HG03469 (cell line): ENCODE results near the gene USP35.
A peak's percentile ranks its signal among the peaks of the same experiment; 100 is the strongest.

Experiments used
- ATAC-seq: cut with Tn5 transposase; IDR thresholded peaks from one replicate; pipeline ENCODE4 v1.9.1; 2021; ENCODE audit warnings: mild to moderate bottlenecking, moderate library complexity, moderate number of reproducible peaks; ENCODE audit not compliant: unreplicated experiment

The USP35 gene, protein sequence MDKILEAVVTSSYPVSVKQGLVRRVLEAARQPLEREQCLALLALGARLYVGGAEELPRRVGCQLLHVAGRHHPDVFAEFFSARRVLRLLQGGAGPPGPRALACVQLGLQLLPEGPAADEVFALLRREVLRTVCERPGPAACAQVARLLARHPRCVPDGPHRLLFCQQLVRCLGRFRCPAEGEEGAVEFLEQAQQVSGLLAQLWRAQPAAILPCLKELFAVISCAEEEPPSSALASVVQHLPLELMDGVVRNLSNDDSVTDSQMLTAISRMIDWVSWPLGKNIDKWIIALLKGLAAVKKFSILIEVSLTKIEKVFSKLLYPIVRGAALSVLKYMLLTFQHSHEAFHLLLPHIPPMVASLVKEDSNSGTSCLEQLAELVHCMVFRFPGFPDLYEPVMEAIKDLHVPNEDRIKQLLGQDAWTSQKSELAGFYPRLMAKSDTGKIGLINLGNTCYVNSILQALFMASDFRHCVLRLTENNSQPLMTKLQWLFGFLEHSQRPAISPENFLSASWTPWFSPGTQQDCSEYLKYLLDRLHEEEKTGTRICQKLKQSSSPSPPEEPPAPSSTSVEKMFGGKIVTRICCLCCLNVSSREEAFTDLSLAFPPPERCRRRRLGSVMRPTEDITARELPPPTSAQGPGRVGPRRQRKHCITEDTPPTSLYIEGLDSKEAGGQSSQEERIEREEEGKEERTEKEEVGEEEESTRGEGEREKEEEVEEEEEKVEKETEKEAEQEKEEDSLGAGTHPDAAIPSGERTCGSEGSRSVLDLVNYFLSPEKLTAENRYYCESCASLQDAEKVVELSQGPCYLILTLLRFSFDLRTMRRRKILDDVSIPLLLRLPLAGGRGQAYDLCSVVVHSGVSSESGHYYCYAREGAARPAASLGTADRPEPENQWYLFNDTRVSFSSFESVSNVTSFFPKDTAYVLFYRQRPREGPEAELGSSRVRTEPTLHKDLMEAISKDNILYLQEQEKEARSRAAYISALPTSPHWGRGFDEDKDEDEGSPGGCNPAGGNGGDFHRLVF

DNA sequence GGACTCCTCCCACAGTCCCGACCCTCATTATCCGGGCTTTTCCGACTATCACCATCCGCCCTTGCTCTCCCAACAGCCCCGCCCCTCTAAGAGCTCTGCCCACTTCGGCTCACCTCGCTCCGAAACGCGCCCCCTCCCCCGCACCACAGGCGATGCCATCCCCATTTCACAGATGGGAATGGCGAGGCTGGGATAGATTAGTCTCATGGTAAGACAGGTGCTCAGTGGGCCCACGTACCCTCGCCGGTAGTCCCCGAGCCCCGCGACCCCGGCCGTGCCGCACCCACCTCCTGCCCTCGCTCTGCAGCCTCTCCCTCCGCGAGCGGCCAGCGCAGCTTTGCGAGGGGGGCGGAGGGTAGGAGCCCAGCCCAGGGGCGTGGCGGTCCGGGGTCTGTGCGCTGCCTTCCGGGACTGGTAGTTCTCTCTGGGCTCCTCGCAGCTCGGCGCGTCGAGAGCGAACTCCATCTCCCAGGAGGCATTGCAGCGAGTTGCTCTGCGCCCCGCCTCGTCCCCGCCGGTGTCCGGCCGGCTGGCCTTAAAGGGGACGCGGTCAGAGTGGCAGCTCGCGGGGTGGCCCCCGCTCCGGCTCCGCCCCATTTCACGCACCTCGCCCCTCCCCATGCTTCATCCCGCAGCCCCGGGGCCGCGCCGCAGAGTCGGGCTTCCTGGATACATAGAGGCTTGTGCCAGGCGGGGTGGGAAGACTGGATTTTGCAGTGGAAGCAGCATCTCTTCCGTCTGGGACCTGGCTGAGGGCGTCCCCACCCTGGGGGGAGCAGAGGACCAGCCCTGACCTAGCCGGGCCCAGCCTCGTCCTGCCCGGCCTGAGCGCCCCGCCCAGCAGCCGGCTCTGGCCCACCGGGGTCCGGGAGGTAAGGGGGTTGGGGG is at the start of gene USP35, which contains the start of gene KCTD21:
TSS of gene USP35 (plus strand) at position 634 of the 888 bp plus-strand sequence. CDS start 7,327 bp downstream, outside the sequence.
TSS of gene KCTD21 (minus strand) at position 341 of the 888 bp plus-strand sequence. CDS start 14,072 bp downstream, outside the sequence.
- peak; percentile 93 for ATAC-seq

DNA sequence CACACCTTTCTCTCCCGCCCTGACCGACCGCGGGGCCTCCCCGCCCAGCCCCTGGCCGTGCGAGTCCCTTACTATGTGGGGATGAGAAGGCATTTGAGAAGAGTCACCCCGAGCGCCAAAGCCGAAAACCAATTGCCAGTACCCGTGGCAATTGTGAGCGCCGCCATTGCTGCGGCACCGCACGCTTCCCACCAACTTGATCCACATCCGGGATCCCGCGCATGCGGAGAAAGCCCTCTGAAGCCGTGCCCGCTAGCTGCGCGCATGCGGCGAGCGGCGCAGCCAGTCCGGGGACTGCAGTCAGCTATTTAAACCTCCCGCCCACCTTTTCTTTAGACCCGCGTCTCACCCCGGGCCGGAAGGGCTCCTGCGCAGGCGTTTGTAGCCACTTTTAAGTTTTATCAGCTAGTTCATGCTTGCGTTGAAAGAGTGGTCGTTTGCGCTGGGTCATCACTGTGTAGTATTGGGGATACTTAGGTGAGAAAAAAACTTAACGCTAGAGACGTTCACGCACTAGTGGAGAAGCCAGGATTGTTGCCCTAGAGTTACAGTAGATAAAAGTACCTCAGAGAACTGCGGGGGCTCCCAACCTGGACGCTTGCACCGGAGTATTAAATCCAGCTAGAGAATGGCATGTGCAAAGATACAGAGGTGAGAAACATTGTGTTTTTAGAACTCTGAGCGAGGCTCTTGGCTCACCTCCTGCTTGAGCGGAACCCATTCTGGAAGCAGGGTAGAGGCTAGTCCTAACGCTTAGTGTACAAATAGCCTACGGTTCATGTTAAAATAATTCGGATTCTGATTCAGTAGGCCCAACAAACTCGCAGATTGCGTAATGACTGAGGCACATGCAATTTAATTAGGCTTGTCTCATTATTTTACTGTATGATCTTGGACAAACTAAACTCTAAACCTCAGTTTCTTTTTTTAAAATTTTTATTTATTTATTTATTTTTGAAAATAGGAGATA is 49.0 kb upstream of the USP35 start, which contains the start of gene ALG8:
TSS of gene ALG8 (minus strand) at position 205 of the 970 bp plus-strand sequence. CDS start at position 167, 38 bp downstream.
- ATAC-seq = peak; percentile 86

DNA sequence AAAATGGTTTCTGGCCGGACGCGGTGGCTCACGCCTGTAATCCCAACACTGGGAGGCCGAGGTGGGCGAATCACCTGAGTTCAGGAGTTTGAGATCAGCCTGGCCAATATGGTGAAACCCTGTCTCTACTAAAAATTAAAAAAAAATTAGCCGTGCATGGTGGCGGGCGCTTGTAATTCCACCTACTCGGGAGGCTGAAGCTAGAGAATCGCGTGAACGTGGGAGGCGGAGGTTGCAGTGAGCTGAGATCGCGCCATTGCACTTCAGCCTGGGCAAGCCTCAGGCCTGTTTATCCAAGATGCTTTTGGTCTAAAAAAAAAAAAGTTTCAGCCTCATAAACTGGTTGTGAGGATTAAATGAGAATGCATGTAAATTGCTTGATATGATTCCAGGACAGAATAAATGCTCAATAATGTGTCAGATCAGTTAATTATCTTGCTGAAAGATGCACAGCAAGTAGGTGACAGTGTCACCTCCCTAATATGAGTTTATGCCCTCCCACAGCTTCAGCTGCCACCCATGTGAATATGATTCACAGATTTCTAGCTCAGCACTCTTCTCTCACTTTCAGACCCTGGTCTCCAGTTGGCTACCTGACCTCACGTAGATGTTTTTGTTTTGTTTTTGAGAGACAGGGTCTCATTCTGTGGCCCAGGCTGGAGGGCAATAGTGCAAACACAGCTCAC is 48.2 kb upstream of the USP35 start:
- ATAC-seq = no peak

DNA sequence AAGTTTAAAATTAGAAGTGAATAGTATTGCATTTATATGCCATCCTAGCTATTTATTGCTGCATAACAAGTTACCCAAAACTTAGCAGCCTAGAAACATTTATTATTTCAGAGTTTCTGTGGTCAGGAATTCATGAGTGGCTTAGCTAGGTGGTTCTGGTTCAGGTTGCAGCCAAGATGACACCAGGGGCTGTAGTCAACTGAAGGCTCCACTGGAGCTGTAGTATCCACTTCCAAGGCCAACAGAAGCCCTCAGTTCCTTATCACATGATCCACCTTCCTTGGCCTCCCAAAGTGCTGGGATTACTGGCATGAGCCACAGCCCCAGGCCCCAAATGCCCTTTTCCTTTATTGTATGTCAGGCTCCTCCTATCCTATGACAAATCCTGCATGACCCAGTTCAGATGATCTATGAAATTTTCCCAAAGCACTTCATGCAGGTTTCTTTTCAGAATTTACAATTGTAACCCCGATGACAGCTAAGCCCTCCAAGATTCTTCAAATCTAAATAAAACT is 43.2 kb upstream of the USP35 start:
- ATAC-seq = no peak

DNA sequence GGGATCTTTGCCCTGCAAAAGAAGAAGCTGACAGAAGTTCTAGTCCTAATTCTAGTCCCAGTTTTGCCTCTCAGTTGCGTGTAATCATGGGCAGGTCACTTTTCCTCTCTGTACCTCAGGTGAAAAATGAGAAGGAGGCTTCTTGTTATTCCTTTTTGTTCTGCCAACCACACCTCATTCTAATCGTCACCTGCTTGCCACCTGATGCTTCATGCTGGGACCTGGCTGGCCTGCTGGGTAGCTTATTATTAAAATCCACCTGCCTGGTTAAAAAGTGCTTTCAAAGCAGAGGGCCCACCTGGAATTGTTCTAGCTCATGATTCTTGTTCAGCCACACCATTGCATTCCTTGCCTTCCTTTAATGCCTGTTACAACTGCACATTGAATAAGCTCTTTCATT is 40.9 kb upstream of the USP35 start:
- ATAC-seq = no peak

DNA sequence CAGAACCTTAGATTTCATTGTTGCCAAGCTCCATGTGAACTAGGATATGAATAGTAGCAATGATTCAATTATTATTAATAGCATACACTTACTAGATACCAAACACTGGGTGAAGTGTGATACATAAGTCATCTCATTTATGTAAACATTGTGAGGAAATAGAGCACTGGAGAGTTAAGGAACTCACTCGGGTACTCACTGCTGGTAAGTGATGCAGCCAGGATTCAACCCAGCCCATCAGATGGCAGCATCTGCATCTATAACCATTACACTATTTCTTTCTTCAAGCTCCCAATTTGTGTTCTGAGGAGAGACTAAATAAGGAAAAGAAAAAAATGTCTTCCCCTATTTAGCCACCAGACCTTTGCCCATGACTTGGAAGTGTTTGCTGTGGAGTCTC is 39.1 kb upstream of the USP35 start:
- ATAC-seq = no peak

DNA sequence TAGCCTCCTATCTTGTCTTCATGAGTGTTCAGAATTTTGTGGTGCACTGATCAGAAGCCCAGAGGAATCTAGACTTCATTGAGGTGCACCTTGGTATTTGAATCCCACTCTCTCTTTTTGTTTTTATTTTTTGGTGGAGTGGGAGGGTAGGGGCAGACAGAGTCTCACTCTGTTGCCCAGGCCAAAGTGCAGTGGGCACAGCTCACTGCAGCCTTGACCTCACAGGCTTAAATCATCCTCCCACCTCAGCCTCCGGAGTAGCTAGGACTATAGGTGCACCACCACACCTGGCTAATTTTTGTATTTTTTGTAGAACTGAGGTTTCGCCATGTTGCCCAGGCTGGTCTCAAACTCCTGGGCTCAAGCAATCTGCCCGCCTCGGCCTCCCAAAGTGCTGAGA is 38.4 kb upstream of the USP35 start:
- ATAC-seq = no peak

DNA sequence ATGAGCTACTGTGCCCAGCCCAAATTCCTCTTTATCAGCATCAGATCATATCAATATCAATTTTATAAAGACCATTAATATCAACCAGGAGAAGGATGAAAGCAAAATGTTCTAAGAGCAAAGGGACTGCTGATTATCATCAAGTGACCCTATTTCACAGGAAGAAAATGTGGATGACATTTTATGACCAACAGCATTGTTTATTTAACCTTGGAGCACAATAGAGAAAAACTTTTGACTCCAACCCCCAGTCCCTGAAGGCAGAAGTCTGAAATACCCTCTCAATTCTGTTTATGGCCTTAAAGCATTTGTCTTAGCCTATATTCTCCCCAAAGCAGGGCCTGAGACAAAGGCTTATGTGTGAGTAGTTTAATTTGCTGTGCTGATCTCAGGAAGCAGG is 38.0 kb upstream of the USP35 start:
- ATAC-seq = no peak

DNA sequence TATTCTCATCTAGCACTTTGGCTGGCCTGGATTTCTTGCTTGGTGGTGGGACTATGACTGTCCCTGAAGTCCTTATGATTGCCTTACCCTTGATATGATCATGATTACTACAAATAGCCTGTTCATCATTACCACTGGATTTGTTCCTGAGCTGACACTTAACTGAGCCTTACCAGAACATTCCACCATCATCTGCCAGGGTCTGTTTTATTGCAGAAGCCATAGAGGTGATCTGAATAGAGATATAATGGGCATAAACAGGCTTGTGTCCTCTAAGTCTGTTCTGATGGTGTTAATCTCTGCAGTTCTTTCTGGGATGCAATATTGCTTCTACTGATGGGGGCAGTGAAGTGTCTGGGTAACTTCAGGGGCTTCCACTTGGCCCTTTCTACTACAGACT is 36.9 kb upstream of the USP35 start:
- ATAC-seq = no peak

DNA sequence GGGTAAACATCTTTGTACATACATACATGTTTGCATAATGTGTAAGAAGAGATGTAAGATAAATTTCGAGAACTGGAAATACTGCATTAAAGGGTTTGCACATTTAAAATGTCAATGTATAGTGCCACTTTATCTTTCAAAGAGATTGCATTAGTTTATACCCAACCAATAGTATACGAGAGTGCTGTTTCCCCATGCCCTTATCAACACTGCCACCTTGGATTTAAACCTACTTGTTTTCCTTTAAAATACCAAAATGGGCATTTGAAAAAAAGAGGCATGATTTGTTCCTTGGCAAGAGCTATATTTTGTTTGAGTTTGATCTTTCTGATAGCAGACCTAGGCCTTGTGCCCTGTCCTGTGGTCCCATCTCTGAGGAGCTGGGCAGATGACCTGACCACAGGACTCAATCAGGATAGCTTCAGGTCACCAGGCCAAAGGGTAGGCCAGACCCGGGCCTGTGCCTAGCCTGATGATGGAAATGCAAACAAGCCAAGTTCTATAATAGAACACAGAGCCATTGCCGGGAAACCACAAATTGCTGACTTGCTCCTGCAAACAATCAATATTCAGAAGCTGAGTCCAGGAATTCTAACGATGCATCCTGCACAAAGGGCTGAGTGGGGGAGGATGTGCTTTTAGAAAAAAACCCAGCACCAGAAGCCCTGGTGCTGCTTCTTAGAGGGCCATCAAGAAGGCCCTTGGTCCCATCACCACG is 32.4 kb upstream of the USP35 start:
- no peak for ATAC-seq

DNA sequence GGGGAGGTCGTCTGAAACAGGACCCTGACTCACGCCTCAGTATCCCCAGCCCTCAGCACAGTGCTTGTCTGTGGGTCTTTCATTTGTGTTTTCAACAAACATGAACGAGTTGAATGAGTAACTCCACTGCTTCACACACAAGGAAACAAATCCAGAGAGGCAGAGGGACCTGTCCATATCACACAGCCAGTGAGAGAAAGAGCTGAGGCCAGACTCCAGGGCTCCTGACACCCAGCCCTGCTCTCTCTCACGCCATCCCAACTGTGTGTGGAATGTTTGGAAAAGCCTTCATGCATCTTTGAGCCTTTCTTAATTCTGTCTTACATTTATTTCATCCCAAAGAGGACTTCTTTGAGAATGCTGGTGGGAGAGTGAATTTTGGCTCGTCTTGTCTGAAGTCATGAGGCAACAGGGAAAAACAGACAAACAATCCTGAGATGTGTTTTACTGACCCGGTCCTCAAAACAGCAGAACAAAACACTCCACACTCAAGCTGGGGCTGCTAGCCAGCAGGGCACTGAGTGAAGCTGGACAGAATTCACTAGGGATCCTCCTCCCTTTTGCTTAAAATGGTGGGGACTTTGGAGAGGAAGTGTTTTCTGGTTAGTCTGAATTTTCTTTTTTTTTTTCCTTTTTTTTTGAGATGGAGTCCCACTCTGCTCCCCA is 29.6 kb upstream of the USP35 start:
- ATAC-seq = no peak

DNA sequence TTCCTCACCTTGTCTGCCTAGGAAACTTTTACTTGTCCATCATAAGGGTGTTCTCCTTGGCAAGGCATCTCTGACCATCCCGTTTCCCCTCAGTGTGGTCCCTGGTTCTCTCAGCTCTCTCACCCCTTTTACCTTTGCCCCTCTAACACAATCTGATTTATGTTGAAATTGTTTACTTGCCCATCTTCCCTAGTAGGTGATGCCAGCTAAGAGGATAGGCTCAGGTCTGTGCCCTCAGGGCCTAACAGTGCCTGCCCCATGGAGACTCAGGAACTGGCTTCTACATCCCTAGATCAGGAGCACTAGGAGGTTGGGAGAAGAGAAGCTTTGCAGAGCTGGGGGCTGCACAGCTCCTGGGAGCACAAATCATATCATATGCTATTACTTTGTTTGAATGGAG is 28.2 kb upstream of the USP35 start:
- ATAC-seq = no peak

DNA sequence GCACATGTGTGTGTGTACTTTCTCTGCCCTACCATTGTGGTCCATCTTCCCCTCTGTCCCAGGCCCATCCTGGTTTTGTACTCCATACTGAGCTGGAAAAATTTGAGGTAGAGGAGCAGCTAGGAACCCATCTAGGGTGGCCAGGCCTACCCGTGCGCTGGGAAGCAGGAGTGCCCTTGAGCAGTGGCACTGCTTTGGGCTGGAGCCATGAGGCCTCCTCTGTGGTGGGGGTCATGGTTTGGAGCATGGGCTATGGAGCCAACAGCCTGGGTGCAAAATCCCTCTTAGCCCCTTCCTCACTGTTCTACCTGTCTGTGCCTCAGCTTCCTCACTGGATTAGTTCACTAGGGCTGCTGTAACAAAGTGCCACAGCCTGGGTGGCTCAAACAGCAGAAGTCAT is 27.4 kb upstream of the USP35 start:
- no peak for ATAC-seq

DNA sequence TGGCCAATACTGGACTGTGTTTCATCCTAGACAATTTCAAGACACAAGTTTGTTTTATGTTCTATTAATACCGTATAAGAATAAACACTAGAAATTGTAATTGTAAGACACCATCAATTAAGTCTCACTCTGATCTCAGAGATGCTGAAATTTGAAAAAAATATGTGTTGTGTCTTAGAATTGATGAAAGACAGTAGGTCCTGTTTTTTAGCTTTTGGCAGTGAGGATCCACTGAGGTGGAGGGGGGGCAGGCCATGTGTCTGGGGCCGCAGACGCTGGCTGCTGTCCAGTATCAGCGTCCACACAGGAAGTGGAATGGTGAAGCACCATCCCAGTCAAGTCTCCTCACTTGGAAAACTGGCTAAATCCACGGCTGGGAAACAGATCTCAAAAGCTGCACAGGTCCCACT is 26.8 kb upstream of the USP35 start:
- no peak for ATAC-seq

DNA sequence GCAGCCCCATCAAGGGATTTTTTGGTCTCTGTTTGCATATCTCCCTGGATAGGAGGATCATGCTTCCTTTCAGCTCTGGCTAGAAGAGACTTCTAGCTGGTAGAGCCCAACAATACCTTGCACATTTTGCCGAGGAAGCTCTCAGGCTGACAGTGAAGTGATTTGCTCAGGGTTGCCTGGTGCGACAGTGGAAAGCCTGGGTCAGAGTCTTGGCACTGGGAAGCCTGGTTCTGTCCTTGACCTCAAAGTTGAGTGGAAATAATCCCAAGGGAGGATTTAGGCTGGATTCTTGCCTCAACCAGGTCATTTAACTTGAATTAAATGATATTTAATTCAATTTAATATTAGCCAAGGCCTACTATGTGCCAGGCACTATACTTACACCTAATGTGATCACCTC is 24.9 kb upstream of the USP35 start:
- ATAC-seq = no peak

DNA sequence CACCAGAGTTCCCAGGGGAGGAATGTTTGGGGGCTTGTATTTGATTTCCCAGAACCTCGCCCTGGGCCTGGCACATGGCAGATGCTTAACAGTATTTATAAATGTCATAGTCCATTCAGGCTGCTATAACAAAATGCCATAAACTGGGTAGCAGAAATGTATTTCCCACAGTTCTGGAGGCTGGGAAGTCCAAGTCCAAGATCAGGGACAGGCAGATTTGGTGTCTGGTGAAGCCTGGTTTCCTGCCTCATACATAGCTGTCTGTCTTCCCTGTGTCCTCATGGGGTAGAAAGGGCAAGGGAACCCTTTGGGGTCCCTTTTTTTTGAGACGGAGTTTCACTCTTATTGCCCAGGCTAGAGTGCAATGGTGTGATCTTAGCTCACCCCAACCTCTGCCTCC is 24.2 kb upstream of the USP35 start:
- no peak for ATAC-seq

DNA sequence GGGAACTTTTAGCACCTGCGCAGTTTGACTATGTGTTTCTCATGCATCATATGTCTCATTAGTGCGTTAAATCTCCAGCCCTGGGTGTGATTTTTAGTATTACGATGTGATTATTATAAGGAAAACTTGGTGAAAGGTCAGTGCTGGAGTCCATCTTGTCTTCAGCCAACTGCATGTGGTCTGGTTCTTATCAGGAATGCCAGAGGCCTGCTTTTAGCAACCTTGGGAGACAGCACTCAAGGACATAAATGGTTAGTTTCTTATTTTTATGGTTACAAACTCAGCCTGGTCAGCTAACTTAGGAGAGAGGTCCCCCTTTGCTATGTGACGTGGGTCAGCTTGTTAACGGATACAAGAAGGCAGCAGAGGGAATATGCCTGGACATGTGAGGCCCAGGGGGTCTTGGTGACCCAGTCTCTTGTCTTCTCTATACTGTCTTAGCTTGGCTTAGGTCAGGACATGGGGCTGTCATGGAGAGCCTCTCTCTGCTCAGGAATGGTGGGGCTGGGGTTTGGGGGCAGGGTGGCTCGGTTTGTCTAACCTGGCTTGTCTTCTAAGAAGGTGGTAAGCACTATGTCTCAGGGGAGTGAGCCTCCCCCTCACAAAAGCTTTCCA is 21.8 kb upstream of the USP35 start:
- ATAC-seq = no peak
